ENCODE results near the gene NUDT6.

Gene NUDT6

DNA sequence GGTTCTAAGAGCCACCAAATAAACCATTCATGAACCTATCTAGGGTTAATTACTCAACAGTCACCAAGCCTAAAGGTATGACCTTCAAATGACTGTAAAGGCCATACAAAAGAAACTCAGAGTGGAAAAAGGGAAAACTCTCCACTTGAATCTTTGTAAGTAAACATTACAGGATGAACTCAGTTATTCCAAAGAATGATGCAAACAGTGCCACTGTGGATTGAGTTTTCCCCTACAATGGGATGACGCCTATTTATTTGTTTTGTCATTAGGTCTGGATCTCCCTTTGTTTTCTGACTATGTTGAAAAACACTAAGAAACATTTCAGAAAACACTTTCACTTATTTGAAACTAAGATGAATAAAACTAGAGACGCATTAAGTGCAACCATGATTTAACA lies 12.7 kb downstream of the NUDT6 start:
- Histone ChIP-seq H3K9me3 (ENCODE audit: low read length) (no peaks in the 10 kb centered on the region), H3K79me2 (ENCODE audit: insufficient read depth, low read length) (no peaks in the 10 kb centered on the region), H3K27ac (ENCODE audit: low read depth, low read length, poor library complexity, severe bottlenecking) (no peak overlapping the region), H2AFZ (ENCODE audit: low read length) (no peak overlapping the region), H4K20me1 (ENCODE audit: insufficient read depth, low read length) (no peaks in the 10 kb centered on the region), H3K36me3 (ENCODE audit: insufficient read depth, low read length) (no peaks in the 10 kb centered on the region), H3K27me3 (ENCODE audit: insufficient read depth, low read length) (no peaks in the 10 kb centered on the region), H3F3A (ENCODE audit: insufficient read depth, low read length) (no peaks in the 10 kb centered on the region), H3K4me1 (ENCODE audit: insufficient read depth, low read length, severe bottlenecking) (no peaks in the 10 kb centered on the region), H3K4me2 (ENCODE audit: low read length) (no peak overlapping the region), H3K9ac (ENCODE audit: low read length) (no peak overlapping the region), H3K9me2 (ENCODE audit: low read depth, low read length) (no peaks in the 10 kb centered on the region), H3K4me3 (ENCODE audit: low read depth, low read length, poor library complexity, severe bottlenecking) (no peak overlapping the region)
- no peak for TF ChIP-seq EZH2 (IDR thresholded peaks at IDR 0.05; ENCODE audit: borderline replicate concordance, low read length)
- TF ChIP-seq, protein P1, sequence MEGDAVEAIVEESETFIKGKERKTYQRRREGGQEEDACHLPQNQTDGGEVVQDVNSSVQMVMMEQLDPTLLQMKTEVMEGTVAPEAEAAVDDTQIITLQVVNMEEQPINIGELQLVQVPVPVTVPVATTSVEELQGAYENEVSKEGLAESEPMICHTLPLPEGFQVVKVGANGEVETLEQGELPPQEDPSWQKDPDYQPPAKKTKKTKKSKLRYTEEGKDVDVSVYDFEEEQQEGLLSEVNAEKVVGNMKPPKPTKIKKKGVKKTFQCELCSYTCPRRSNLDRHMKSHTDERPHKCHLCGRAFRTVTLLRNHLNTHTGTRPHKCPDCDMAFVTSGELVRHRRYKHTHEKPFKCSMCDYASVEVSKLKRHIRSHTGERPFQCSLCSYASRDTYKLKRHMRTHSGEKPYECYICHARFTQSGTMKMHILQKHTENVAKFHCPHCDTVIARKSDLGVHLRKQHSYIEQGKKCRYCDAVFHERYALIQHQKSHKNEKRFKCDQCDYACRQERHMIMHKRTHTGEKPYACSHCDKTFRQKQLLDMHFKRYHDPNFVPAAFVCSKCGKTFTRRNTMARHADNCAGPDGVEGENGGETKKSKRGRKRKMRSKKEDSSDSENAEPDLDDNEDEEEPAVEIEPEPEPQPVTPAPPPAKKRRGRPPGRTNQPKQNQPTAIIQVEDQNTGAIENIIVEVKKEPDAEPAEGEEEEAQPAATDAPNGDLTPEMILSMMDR (IDR thresholded peaks at IDR 0.05; ENCODE audit: low read length) = no peak

DNA sequence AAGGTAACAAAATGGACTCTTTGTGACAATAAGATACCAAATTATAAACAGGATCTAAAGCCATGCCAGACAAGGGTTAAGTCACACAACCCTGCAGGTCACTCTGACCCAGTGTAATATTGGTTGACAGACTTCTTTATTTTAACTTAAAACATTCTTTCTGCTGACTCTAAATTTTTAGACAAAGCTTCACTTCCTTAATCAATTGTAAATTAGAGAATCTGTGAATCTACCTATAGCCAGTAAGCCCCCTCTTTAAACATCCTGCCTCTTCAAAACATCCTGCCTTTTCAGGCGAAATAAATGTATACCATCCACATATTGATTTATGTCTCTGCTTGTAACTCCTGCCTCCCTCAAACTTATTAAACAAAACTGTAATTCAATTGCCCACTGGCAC lies 14.2 kb downstream of the NUDT6 start:
- H3K9ac ChIP-seq (ENCODE audit: low read length) = no peak overlapping the region
- no peaks in the 10 kb centered on the region for H3K79me2 ChIP-seq (ENCODE audit: insufficient read depth, low read length)
- H3K36me3 ChIP-seq (ENCODE audit: insufficient read depth, low read length) = no peaks in the 10 kb centered on the region
- no peaks in the 10 kb centered on the region for H3F3A ChIP-seq (ENCODE audit: insufficient read depth, low read length)
- no peaks in the 10 kb centered on the region for H3K27me3 ChIP-seq (ENCODE audit: insufficient read depth, low read length)
- no peak overlapping the region for H3K27ac ChIP-seq (ENCODE audit: low read depth, low read length, poor library complexity, severe bottlenecking)
- no peaks in the 10 kb centered on the region for H3K9me2 ChIP-seq (ENCODE audit: low read depth, low read length)
- no peak overlapping the region for H3K4me3 ChIP-seq (ENCODE audit: low read depth, low read length, poor library complexity, severe bottlenecking)
- no peak for TF ChIP-seq EZH2 (IDR thresholded peaks at IDR 0.05; ENCODE audit: borderline replicate concordance, low read length)
- TF ChIP-seq, protein P1 (IDR thresholded peaks at IDR 0.05; ENCODE audit: low read length) = no peak
- H3K4me2 ChIP-seq (ENCODE audit: low read length) = no peak overlapping the region
- no peak overlapping the region for H2AFZ ChIP-seq (ENCODE audit: low read length)
- H3K4me1 ChIP-seq (ENCODE audit: insufficient read depth, low read length, severe bottlenecking) = no peaks in the 10 kb centered on the region
- H4K20me1 ChIP-seq (ENCODE audit: insufficient read depth, low read length) = no peaks in the 10 kb centered on the region
- H3K9me3 ChIP-seq (ENCODE audit: low read length) = no peaks in the 10 kb centered on the region

DNA sequence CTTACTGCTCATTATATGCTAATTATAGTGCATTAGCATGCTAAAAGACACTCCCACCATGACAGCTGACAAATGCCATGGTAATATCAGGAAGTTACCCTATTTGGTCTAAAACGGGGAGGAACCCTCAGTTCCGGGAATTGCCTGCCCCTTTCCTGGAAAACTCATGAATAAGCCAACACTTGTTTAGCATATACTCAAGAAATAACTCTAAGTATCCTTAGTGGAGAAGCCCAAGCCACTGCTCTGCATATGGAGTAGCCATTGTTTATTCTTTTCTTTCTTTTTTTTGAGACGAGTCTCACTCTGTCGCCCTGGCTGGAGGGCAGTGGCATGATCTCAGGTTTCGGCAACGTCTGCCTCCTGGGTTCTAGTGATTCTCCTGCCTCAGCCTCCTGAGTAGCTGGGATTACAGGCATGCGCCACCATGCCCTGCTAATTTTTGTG lies 15.5 kb downstream of the NUDT6 start:
- TF ChIP-seq EZH2 (IDR thresholded peaks at IDR 0.05; ENCODE audit: borderline replicate concordance, low read length) = no peak
- TF ChIP-seq, protein P1 (IDR thresholded peaks at IDR 0.05; ENCODE audit: low read length) = no peak
- Histone ChIP-seq H3K4me3 (ENCODE audit: low read depth, low read length, poor library complexity, severe bottlenecking) (no peak overlapping the region), H3K36me3 (ENCODE audit: insufficient read depth, low read length) (no peaks in the 10 kb centered on the region), H3K27me3 (ENCODE audit: insufficient read depth, low read length) (no peaks in the 10 kb centered on the region), H3K4me2 (ENCODE audit: low read length) (no peak overlapping the region), H3K9me3 (ENCODE audit: low read length) (no peaks in the 10 kb centered on the region), H4K20me1 (ENCODE audit: insufficient read depth, low read length) (no peaks in the 10 kb centered on the region), H3K4me1 (ENCODE audit: insufficient read depth, low read length, severe bottlenecking) (no peaks in the 10 kb centered on the region), H3K27ac (ENCODE audit: low read depth, low read length, poor library complexity, severe bottlenecking) (no peak overlapping the region), H3K79me2 (ENCODE audit: insufficient read depth, low read length) (no peaks in the 10 kb centered on the region), H3F3A (ENCODE audit: insufficient read depth, low read length) (no peaks in the 10 kb centered on the region), H3K9ac (ENCODE audit: low read length) (no peak overlapping the region), H2AFZ (ENCODE audit: low read length) (no peak overlapping the region), H3K9me2 (ENCODE audit: low read depth, low read length) (no peaks in the 10 kb centered on the region)
